ENCODE results near the gene ANKRD23.
A peak's percentile ranks its signal among the peaks of the same experiment; 100 is the strongest.

Gene ANKRD23

DNA sequence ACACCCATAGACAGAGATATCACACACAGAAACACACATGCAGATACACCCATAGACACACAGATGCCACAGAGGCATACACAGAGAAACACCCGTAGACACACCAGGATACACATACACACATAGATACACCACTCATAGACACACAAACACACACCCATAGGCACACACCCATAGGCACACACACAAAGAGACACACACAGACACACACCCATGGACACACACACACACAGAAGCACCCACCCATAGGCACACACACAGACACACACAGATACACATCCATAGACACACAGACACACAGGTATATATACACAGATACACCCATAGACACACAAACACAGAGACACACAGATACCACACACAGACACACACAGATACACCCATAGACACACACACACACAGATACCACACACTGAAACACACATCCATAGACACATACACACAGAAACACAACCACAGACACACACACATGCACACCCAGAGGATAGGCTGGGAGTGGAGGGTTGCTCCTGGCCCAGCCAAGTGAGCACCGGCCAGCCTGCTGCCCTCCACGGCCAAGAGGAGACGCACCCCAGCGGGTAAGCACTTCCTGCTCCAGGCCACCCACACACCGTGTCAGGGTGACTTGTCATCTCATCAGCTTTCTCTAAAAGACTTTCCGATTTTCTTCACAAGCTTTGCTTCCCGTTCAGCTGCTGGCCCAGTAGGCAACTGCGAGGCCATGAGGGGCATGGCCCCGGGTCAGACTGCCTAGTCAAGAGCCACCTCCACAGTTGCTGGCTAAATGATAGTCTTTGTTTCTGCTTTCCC lies 41.8 kb downstream of the ANKRD23 start:
- no peak overlapping the region for H3K27ac ChIP-seq (ENCODE audit: poor library complexity, severe bottlenecking)
- H3K36me3 ChIP-seq (ENCODE audit: low read depth), result no peaks in the 10 kb centered on the region; the same call in 1 of the 2 replicates
- H3K9me3 ChIP-seq (ENCODE audit: severe bottlenecking), result no peaks in the 10 kb centered on the region
- no peak for ATAC-seq (ENCODE audit: low read depth)
- no peak overlapping the region for H3K4me3 ChIP-seq (ENCODE audit: severe bottlenecking)
- no peaks in the 10 kb centered on the region for H3K27me3 ChIP-seq (ENCODE audit: insufficient read depth, poor library complexity, severe bottlenecking)
- H3K4me1 ChIP-seq (ENCODE audit: insufficient read depth, poor library complexity, severe bottlenecking), result no peaks in the 10 kb centered on the region
- TF ChIP-seq, protein P1, sequence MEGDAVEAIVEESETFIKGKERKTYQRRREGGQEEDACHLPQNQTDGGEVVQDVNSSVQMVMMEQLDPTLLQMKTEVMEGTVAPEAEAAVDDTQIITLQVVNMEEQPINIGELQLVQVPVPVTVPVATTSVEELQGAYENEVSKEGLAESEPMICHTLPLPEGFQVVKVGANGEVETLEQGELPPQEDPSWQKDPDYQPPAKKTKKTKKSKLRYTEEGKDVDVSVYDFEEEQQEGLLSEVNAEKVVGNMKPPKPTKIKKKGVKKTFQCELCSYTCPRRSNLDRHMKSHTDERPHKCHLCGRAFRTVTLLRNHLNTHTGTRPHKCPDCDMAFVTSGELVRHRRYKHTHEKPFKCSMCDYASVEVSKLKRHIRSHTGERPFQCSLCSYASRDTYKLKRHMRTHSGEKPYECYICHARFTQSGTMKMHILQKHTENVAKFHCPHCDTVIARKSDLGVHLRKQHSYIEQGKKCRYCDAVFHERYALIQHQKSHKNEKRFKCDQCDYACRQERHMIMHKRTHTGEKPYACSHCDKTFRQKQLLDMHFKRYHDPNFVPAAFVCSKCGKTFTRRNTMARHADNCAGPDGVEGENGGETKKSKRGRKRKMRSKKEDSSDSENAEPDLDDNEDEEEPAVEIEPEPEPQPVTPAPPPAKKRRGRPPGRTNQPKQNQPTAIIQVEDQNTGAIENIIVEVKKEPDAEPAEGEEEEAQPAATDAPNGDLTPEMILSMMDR (IDR thresholded peaks at IDR 0.05; ENCODE audit: poor library complexity, severe bottlenecking), result no peak
- DNase-seq (ENCODE audit: low spot score), result no peak

DNA sequence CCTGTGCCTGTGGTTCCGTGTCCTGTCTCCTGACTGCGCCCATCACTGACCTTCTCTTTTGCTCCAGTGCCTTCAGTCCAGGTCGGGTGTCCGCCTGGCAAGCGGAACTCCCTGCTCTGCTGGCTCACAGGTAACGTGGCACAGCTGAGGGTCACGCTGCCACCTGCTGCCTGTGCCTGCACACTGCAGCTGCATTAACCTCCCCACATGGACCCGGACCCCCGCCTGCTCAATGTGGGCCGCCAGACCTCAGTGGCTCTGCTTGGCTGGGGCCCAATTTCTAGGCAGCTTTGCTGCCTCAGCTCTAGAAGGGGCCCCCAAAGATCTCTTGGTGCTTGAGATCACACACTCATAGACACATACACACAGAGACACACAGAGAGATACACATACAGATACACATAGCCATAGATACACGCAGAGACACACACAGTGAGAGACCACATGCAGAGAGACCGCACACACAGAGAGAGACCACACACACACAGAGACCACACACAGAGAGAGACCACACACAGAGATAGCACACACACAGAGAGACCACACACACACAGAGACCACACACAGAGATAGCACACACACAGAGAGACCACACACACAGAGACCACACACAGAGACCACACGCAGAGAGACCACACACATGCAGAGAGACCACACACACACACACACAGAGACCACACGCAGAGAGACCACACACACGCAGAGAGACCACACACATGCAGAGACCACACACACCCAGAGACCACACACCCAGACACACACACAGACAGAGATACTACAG lies 42.6 kb downstream of the ANKRD23 start:
- H3K36me3 ChIP-seq (ENCODE audit: low read depth), result no peaks in the 10 kb centered on the region; the same call in 1 of the 2 replicates
- no peak for DNase-seq (ENCODE audit: low spot score)
- H3K27ac ChIP-seq (ENCODE audit: poor library complexity, severe bottlenecking), result no peak overlapping the region
- H3K4me3 ChIP-seq (ENCODE audit: severe bottlenecking), result no peak overlapping the region
- no peaks in the 10 kb centered on the region for H3K9me3 ChIP-seq (ENCODE audit: severe bottlenecking)
- H3K27me3 ChIP-seq (ENCODE audit: insufficient read depth, poor library complexity, severe bottlenecking), result no peaks in the 10 kb centered on the region
- ATAC-seq (ENCODE audit: low read depth), result peak; percentile 89
- H3K4me1 ChIP-seq (ENCODE audit: insufficient read depth, poor library complexity, severe bottlenecking), result no peaks in the 10 kb centered on the region
- TF ChIP-seq, protein P1 (IDR thresholded peaks at IDR 0.05; ENCODE audit: poor library complexity, severe bottlenecking), result peak; percentile 86

DNA sequence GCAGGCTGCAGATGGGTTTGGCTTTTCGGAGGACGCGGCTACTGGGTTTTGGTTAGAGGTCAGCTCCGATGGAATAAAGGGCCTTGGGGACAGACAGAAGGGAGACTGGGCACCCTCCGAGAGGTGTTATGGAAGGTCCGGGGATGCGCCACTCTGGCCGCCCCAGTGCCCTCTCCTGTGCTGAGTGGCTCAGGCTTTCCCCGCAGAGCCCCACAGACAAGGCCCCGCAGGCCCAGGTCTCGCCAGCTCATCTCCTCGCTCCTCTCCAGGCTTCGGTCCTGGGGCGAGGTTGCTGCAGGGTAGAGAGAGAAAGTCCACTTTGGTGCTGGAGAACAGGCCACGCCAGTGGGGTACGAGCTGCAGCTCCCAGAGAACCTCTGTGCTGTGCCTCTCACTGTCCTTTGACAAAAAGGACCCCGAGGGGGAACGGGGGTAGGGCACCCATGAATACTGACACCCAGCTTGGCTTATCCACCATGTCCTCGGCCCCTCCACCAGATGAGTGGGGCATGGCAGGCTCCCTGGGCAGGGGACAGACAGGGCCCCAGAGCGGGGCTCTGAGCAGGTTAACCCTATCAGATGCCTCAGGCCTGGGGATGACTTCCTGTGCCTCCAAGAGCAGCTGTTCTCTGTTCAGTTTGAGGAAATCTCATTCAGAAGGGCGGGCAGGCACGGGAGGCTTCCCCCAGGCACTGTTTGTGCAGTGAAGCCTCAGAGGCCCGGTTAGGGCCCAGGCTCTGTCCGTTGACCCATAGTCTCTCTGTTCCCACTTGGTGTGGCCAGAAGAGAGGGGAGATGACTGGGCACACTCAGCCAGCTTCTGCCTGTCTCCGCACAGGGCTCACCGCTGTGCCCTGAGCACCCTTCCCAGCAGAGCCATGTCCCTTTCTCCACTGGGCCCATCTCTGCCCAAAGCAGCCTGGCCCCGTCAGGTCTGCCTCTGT lies 43.5 kb downstream of the ANKRD23 start:
- Histone ChIP-seq H3K27ac (ENCODE audit: poor library complexity, severe bottlenecking) (no peak overlapping the region), H3K36me3 (ENCODE audit: low read depth) (no peaks in the 10 kb centered on the region; the same call in 1 of the 2 replicates), H3K4me1 (ENCODE audit: insufficient read depth, poor library complexity, severe bottlenecking) (no peaks in the 10 kb centered on the region), H3K9me3 (ENCODE audit: severe bottlenecking) (no peaks in the 10 kb centered on the region), H3K27me3 (ENCODE audit: insufficient read depth, poor library complexity, severe bottlenecking) (no peaks in the 10 kb centered on the region), H3K4me3 (ENCODE audit: severe bottlenecking) (no peak overlapping the region)
- TF ChIP-seq, protein P1 (IDR thresholded peaks at IDR 0.05; ENCODE audit: poor library complexity, severe bottlenecking), result no peak
- DNase-seq (ENCODE audit: low spot score), result no peak
- peak; percentile 50 for ATAC-seq (ENCODE audit: low read depth)

DNA sequence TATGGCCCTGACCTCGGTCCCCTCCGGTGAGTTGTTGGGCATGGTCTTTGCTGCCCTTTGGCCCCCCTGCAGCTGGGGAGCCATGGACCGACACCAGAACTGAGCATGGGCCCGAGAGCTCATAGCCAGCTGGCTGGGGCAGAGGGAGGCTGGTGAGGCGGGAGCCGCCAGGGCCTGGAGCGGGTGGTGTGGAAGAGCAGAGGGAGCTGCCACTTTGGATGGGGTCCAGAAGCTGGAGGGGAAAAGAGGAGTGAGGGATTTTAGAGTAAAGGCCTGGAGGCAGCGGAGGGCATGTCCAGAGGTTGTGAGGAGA lies 44.2 kb downstream of the ANKRD23 start:
- H3K27me3 ChIP-seq (ENCODE audit: insufficient read depth, poor library complexity, severe bottlenecking), result no peaks in the 10 kb centered on the region
- no peaks in the 10 kb centered on the region for H3K36me3 ChIP-seq (ENCODE audit: low read depth)
- no peak overlapping the region for H3K27ac ChIP-seq (ENCODE audit: poor library complexity, severe bottlenecking)
- no peaks in the 10 kb centered on the region for H3K9me3 ChIP-seq (ENCODE audit: severe bottlenecking)
- H3K4me3 ChIP-seq (ENCODE audit: severe bottlenecking), result no peak overlapping the region
- no peaks in the 10 kb centered on the region for H3K4me1 ChIP-seq (ENCODE audit: insufficient read depth, poor library complexity, severe bottlenecking)
- TF ChIP-seq, protein P1 (IDR thresholded peaks at IDR 0.05; ENCODE audit: poor library complexity, severe bottlenecking), result no peak
- no peak for ATAC-seq (ENCODE audit: low read depth)
- no peak for DNase-seq (ENCODE audit: low spot score)

All from RWPE2 (cell line).